Measurements from ENCODE around the gene SLC25A43.

SLC25A43 gene

DNA sequence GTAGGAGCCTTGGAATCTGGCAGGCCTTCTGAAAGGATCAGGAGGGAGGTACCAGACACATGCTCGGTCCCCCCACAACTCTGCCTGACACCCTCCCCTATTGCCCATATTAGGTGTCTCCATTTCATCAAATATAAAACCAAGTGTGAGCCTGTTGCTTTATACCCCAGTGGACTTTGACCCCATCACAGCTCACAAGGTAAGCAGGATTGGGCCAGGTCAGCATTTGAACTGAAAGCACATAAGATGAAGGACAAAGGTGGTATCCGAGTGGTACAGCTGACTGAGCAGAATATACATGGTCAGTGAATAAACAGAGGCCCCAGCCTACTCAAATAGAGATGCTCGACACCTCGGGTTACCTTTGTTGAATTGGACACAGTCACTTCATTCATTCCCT, 20.0 kb downstream of the SLC25A43 start:
- TF ChIP-seq ZNF70 (CRISPR knock-in tag; IDR thresholded peaks at IDR 0.05) (no peak), BACH2 (CRISPR knock-in tag; IDR thresholded peaks at IDR 0.05; ENCODE audit: borderline replicate concordance) (no peak), RARB (CRISPR knock-in tag; IDR thresholded peaks at IDR 0.05) (no peak), PATZ1 (CRISPR knock-in tag; IDR thresholded peaks at IDR 0.05; ENCODE audit: borderline replicate concordance) (no peak), ZFP30 (CRISPR knock-in tag; IDR thresholded peaks at IDR 0.05) (no peak), TCF4 (CRISPR knock-in tag; IDR thresholded peaks at IDR 0.05; ENCODE audit: borderline replicate concordance) (no peak), TOX (CRISPR knock-in tag; IDR thresholded peaks at IDR 0.05; ENCODE audit: borderline replicate concordance) (no peak), GLIS3 (CRISPR knock-in tag; IDR thresholded peaks at IDR 0.05) (no peak), ARNTL (CRISPR knock-in tag; IDR thresholded peaks at IDR 0.05; ENCODE audit: borderline replicate concordance, low read depth) (no peak)
- TF ChIP-seq, protein P1, sequence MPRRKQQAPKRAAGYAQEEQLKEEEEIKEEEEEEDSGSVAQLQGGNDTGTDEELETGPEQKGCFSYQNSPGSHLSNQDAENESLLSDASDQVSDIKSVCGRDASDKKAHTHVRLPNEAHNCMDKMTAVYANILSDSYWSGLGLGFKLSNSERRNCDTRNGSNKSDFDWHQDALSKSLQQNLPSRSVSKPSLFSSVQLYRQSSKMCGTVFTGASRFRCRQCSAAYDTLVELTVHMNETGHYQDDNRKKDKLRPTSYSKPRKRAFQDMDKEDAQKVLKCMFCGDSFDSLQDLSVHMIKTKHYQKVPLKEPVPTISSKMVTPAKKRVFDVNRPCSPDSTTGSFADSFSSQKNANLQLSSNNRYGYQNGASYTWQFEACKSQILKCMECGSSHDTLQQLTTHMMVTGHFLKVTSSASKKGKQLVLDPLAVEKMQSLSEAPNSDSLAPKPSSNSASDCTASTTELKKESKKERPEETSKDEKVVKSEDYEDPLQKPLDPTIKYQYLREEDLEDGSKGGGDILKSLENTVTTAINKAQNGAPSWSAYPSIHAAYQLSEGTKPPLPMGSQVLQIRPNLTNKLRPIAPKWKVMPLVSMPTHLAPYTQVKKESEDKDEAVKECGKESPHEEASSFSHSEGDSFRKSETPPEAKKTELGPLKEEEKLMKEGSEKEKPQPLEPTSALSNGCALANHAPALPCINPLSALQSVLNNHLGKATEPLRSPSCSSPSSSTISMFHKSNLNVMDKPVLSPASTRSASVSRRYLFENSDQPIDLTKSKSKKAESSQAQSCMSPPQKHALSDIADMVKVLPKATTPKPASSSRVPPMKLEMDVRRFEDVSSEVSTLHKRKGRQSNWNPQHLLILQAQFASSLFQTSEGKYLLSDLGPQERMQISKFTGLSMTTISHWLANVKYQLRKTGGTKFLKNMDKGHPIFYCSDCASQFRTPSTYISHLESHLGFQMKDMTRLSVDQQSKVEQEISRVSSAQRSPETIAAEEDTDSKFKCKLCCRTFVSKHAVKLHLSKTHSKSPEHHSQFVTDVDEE (CRISPR knock-in tag; IDR thresholded peaks at IDR 0.05), result no peak
- ATAC-seq, result no peak

- no peak for ATAC-seq
- TF ChIP-seq TOX (CRISPR knock-in tag; IDR thresholded peaks at IDR 0.05; ENCODE audit: borderline replicate concordance) (no peak), TCF4 (CRISPR knock-in tag; IDR thresholded peaks at IDR 0.05; ENCODE audit: borderline replicate concordance) (no peak), ISL1 (CRISPR knock-in tag; IDR thresholded peaks at IDR 0.05) (no peak), ZNF565 (CRISPR knock-in tag; conservative IDR thresholded peaks at IDR 0.05; ENCODE audit: low read depth) (no peak), RARB (CRISPR knock-in tag; IDR thresholded peaks at IDR 0.05) (no peak), CSRNP3 (CRISPR knock-in tag; IDR thresholded peaks at IDR 0.05) (no peak), PATZ1 (CRISPR knock-in tag; IDR thresholded peaks at IDR 0.05; ENCODE audit: borderline replicate concordance) (no peak), PPARA (CRISPR knock-in tag; IDR thresholded peaks at IDR 0.05; ENCODE audit: borderline replicate concordance) (no peak), CSDC2 (CRISPR knock-in tag; IDR thresholded peaks at IDR 0.05) (no peak), ZFP3 (CRISPR knock-in tag; IDR thresholded peaks at IDR 0.05) (no peak), ESRRG (CRISPR knock-in tag; IDR thresholded peaks at IDR 0.05) (no peak)
Observed at GRCh38 chrX:119419898-119420297, 20.8 kb downstream of the SLC25A43 start.

GRCh38 chrX:119421016-119421705, 22.0 kb downstream of the SLC25A43 start:
- TF ChIP-seq ZC3H10 (CRISPR knock-in tag; IDR thresholded peaks at IDR 0.05) (no peak), TOX (CRISPR knock-in tag; IDR thresholded peaks at IDR 0.05; ENCODE audit: borderline replicate concordance) (no peak), TCF4 (CRISPR knock-in tag; IDR thresholded peaks at IDR 0.05; ENCODE audit: borderline replicate concordance) (no peak)

DNA sequence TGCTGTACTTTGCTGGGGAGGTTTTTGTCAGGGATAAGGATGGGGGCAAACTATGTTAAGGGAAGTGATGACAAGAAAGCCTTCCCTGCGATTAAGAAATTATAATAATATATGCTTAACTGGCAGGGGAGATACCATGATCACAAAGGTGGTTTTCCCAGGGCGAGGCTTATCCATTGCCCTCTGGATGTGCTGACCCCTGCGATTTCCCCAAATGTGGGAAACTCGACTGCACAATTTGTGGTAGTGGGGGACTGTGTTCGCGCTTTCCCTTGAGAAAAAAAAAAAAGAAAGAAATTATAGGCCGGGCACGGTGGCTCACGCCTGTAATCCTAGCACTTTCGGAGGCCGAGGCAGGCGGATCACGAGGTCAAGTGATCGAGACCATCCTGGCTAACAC, 24.5 kb downstream of the SLC25A43 start:
- TF ChIP-seq POU6F1 (CRISPR knock-in tag; IDR thresholded peaks at IDR 0.05; ENCODE audit: borderline replicate concordance, low read depth) (no peak), CREB5 (CRISPR knock-in tag; IDR thresholded peaks at IDR 0.05; ENCODE audit: low read depth) (no peak)
- ATAC-seq, result no peak

More at GRCh38 chrX:119421016-119421705, 22.0 kb downstream of the SLC25A43 start:
- no peak for ATAC-seq
